Erythroblast (primary cell): Measurements from ENCODE around the gene CGB1.

Source experiments
- GATA1 ChIP-seq: IDR thresholded peaks from 2 replicates; pipeline ENCODE4 v1.6.1; 2011; ENCODE audit warnings: low read depth, mild to moderate bottlenecking, control low read depth, low read length, moderate library complexity
- POLR2A ChIP-seq: IDR thresholded peaks from 2 replicates; pipeline ENCODE4 v1.6.1; 2011; ENCODE audit warnings: mild to moderate bottlenecking, low read length

GRCh38 chr19:49014123-49014869 is 22.4 kb downstream of the CGB1 start:
- TF ChIP-seq POLR2A (no peak), GATA1 (no peak)
